Middle frontal gyrus (tissue), 1 donor: ENCODE data around the gene RIPK3.
"Not testable (repeated sequence)": the region's sequence is repeated elsewhere in the genome, so short reads cannot be mapped to it uniquely, and the experiment has no call there.

Source experiments
- DNase-seq: peaks from one replicate; pipeline ENCODE4 v3.0.0-alpha.2; 2015; ENCODE audit warnings: low spot score; ENCODE audit errors: extremely low spot score

RIPK3 gene

GRCh38 chr14:24369907-24370687 is 30.3 kb upstream of the RIPK3 start:
- DNase-seq = no peak

DNA sequence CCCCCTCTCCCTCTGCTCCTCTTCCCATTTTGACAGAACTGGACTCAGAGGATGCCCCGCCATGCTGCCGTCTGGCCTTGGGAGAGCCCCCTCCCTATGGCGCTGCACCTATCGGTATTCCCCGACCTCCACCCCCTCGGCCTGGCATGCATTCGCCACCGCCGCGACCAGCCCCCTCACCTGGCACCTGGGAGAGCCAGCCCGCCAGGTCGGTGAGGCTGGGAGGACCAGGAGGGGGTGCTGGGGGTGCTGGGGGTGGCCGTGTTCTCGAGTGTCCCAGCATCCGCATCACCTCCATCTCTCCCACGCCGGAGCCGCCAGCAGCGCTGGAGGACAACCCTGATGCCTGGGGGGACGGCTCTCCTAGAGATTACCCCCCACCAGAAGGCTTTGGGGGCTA is 29.7 kb upstream of the RIPK3 start:
- DNase-seq = no peak

- DNase-seq = no peak
Measured at GRCh38 chr14:24368562-24369252, 28.9 kb upstream of the RIPK3 start.

- no peak for DNase-seq
Measured at GRCh38 chr14:24368212-24368561, 28.4 kb upstream of the RIPK3 start.

- no peak for DNase-seq
Measured at GRCh38 chr14:24367514-24368211, 27.9 kb upstream of the RIPK3 start, which contains the start of gene NFATC4. NFATC4 (plus strand) TSS chr14:24368184; CDS start chr14:24368341, 157 bp downstream.

DNA sequence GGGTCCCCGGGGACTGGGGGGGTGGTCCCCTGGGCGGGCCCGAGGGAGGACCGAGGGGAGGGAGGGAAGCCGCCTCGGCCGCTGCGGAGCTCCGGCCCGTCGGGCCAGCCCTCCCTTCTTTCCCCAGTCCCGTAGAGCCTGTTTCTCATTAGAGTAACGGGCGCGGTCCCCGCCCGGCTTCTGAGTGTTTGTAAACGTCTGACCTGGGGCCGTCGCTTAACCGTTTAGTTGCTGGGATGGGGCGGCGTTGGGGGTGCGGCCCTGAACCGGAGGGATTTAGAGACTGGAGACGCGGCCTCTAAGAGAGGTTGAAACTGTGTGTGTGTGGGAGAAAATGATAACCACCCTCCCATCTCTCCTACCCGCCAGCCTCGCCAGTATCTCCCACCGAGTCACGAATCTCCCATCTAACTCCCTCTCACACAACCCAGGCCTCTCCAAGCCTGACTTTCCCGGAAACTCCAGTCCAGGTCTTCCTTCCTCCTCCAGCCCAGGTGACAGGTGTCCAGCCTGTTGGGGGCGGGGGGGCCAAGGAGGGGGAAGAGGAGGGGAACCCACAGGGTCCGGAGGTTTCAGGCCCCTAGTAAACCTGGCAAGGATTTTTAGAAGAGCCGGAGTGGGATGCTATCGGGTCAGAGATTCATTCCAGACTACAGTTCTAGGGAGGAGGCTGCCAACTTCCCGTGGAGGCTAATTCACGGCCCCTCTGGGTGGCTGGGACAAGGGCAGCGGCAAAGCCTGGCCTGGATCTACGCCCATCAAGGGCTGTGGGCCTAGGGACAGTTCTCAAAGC is 27.1 kb upstream of the RIPK3 start:
- no peak for DNase-seq

GRCh38 chr14:24366413-24366720 is 26.6 kb upstream of the RIPK3 start:
- DNase-seq = no peak

DNA sequence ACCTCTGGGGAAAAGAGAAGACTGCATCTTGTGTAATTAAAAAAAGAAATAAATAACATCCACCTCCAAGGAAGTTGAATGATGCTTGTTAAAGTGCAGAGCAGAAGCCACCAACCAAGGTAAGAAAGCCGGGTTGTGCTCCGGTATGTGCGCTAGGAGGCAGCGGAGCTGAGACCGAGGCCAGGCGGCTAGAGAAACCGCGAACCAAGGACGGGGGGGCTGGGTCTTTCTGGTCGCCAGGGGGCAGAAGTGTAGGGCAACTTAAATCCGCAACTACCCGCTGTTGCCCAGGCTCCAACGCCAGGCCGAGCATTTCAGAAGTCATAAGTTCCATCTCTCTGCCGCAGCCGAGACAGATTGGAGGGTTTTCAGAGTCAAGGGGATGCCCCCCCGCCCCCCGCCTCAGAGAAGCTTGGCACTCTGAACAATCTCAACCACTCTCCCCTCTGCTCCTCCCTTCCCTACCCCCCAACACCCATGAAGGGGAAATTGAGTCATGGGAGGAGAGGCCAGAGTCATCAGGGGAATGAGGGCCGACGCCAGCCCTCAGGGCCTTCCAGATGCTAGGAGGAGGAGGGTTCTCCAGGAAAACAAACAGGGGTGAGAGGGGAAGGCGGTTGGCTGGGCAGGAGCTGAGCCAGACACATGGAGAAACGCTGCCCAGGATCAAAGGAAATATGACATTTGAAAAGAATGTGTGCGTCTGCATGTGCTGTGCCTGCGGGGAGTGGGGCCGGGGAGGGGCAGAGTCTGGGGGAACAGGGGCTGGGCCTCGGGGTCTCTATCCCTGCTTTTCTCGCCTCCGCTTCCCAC is 26.0 kb upstream of the RIPK3 start:
- no peak for DNase-seq

- DNase-seq = no peak
Measured at GRCh38 chr14:24364841-24365240, 25.1 kb upstream of the RIPK3 start.

DNA sequence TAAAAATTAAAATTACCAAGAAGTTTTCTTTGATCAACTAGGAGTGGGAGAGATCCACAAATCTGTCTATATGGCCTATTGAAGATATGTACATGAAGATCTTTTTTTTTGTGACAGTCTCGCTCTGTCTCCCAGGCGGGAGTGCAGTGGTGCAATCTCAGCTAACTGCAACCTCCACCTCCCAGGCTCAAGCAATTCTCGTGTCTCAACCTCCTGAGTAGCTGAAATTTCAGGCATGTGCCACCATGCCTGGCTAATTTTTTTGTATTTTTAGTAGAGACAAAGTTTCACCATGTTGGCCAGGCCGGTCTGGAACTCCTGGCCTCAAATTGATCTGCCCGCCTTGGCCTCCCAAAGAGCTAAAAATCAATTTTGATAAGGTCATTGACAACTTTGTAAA is 23.6 kb upstream of the RIPK3 start:
- no peak for DNase-seq

DNA sequence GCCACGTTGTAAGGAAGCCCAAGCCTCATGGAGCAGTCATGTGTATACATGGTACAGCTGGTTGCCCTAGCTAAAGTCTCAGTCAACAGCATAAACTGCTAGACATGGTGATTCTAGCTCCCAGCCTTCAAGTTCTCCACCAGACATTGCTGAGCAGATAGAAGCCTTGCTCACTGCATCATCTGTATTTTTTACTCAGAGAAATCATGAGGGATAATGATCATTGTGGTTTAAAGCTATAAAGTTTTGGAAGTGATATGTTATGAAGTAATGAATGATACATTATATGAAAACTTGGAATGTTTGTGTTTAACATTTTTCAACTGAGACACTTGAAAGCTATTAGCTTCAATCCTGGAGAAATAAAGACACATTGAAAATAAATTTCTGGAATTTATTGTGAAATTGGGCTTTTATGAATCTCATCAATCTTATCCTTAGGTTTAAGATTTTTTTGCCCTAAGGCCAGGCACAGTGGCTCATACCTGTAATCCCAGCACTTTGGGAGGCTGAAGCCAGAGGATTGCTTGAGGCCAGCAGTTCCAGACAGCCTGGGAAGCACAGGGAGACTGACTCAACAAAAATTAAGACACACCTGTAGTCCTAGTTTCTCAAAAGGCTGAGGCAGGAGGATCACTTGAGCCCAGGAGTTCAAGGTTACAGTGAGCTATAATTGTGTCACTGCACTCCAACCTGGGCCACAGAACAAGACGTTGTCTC is 22.6 kb upstream of the RIPK3 start:
- DNase-seq = no peak

DNA sequence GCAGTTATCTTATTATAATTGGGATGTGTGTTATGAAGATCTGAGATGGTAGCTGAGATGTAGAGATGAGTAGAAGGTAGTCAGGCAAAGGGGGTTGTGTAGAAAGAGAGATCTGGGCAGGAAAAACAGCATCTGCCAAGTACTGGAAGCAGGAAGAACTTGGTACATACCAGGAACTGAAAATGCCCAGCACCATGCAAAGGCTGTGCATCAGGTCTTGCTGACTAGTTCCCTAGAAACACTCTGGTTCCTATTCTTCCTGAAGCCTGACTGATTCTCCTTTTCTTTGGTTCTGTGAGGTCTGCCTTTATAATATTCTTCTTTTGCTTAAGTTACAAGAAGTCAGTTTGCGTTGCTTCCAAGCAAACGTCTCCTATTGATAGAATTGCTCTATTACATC is 21.5 kb upstream of the RIPK3 start:
- DNase-seq = no peak

- DNase-seq = no peak
Measured at GRCh38 chr14:24360281-24360680, 20.5 kb upstream of the RIPK3 start.

DNA sequence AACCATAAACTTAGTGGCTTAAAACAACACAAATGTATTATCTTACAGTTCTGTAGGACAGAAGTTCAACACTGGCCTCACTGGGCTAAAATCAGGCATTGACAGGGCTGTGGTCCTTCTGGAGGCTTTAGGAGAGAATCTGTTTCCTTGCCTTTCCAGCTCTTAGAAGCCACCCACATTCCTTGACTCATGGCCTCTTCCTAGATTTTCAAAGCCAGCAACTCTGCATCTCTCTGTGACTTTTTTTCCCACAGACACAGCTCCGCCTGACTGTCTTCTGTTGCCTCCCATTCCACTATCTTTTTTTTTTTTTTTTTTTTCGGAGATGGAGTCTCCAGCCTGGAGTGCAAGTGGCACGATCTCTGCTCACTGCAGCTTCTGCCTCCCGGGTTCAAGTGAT is 16.4 kb upstream of the RIPK3 start:
- DNase-seq = no peak

GRCh38 chr14:24355009-24355408 is 15.2 kb upstream of the RIPK3 start:
- DNase-seq = no peak

DNA sequence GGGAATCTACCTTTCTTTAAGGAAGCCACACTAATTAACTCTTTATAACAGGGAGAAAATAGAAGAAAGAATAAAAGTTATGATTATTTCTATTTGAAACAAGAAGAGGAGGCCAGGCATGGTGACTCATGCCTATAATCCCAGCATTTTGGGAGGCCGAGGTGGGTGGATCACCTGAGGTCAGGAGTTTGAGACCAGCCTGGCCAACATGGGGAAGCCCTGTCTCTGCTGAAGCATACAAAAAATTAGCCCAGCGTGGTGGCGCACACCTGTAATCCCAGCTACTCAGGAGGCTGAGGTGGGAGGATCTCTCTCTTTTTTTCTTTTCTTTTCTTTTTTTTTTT is 14.7 kb upstream of the RIPK3 start:
- DNase-seq = not testable (repeated sequence)

DNA sequence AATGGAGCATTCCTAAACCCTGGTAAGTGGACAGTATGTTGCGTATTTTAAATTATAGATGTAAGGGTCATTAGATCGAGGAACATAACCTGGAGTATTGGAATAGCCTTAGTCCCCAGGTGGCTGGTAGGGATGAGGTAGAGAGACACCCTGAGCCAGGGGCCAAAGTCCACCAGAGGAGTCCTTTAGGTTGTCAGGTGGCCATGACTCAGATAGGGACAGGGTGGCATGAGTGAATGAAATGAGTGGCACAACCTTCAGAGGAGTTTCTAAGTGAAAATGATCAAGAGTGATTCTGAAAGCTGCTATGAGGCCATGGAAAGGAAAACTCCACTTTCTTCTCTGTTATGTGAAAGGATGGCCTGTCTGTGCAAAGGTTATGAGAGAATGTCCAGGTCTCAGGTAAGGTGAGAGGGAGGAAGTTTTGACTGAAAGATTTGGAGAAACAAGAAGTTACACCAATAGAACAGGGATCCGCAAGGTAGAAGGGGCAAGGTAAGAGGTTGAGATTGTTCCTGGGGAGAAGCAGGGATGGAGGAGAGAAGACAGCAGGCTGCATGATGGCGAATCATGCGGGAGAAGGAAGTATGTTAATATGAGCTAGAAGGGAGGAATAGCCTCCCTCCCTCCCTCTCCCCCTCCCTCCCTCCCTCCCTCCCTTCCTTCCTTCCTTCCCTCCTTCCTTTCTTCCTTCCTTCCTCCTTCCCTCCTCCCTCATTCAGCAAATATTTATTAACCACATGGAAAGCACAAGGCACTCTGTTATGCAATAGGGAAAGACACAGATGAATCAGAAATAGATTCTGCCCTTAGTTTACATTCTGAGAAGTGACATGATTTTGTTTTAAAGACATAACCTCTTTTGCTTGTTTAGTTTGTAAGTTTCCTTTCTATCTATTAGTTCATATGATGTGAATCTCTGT is 14.0 kb upstream of the RIPK3 start:
- DNase-seq = no peak

- no peak for DNase-seq
Measured at GRCh38 chr14:24351517-24351916, 11.7 kb upstream of the RIPK3 start.

GRCh38 chr14:24349742-24350141 is 10.0 kb upstream of the RIPK3 start:
- DNase-seq = no peak
